Measurements from ENCODE around the gene TSC22D1. TPM values are rescaled to one million over a fixed set of nuclear protein-coding genes. Genes with fewer than 3 reads are reported as not detected.

The TSC22D1 gene
- total RNA-seq, 1 donor from 2014 or later = 149 TPM

DNA sequence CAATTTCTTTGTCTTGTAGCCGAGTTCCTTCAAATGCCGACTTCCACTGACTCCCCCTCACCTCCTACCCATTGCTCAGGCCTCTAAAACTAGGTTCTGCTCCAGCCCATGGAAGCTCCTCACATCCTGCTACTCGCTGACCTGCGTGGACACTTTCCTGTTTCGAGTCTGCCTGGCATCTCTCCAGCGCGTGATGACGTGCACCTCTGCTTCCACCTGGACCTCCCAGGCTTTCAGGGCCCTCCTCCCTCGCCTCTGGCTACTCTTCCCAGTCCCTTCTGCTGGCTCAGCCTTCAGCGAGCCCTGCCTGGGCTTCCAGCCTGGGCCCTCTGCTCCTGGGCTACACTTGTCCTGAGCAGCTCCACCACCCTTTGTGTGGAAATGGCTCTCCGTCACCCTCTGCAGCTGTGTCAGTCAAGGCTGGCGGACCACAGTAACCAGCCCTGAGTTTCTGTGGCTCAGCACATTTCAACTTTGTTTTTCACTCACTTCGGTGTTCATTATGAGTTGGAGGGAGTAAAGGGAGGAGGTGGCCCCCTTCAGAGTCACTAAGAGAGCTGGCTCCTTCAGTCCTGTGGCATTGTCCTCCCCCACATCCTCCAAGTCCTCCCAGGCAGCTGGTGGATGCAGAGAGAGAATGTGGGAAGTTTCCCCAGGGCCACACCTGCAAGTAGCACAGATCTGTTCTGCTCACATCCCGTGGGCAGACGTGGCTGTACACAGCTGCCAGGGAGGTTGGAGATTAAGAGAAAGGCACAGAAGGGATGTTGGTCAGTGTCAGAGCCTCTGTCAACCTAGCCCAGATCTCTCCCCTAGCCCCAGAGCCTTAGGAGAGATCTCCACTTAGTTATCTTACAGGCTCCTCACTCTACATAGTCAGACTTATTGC, 153.1 kb downstream of the TSC22D1 start:
- H3K4me1 ChIP-seq = no peaks in the 10 kb centered on the region
- no peak overlapping the region for H3K27ac ChIP-seq
- intact Hi-C loops (cut with DNase I) = no loop called here
- TF ChIP-seq, protein P1, sequence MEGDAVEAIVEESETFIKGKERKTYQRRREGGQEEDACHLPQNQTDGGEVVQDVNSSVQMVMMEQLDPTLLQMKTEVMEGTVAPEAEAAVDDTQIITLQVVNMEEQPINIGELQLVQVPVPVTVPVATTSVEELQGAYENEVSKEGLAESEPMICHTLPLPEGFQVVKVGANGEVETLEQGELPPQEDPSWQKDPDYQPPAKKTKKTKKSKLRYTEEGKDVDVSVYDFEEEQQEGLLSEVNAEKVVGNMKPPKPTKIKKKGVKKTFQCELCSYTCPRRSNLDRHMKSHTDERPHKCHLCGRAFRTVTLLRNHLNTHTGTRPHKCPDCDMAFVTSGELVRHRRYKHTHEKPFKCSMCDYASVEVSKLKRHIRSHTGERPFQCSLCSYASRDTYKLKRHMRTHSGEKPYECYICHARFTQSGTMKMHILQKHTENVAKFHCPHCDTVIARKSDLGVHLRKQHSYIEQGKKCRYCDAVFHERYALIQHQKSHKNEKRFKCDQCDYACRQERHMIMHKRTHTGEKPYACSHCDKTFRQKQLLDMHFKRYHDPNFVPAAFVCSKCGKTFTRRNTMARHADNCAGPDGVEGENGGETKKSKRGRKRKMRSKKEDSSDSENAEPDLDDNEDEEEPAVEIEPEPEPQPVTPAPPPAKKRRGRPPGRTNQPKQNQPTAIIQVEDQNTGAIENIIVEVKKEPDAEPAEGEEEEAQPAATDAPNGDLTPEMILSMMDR (IDR thresholded peaks at IDR 0.05) = no peak
- DNase-seq = no peak
- no peaks in the 10 kb centered on the region for H3K27me3 ChIP-seq
- no peaks in the 10 kb centered on the region for H3K36me3 ChIP-seq
- H3K9me3 ChIP-seq = no peaks in the 10 kb centered on the region
- ATAC-seq = no peak
- H3K4me3 ChIP-seq = no peak overlapping the region

- Histone ChIP-seq H3K27me3 (no peaks in the 10 kb centered on the region), H3K9me3 (no peaks in the 10 kb centered on the region), H3K36me3 (no peaks in the 10 kb centered on the region), H3K27ac (no peak overlapping the region), H3K4me1 (no peaks in the 10 kb centered on the region), H3K4me3 (no peak overlapping the region)
- intact Hi-C loops (cut with DNase I) = no loop called here
- TF ChIP-seq, protein P1 (IDR thresholded peaks at IDR 0.05) = no peak
- ATAC-seq = no peak
- no peak for DNase-seq
Observed at GRCh38 chr13:44421853-44422525, 154.1 kb downstream of the TSC22D1 start.

GRCh38 chr13:44420376-44421220, 155.5 kb downstream of the TSC22D1 start:
- no peak for DNase-seq
- Histone ChIP-seq H3K27me3 (no peaks in the 10 kb centered on the region), H3K9me3 (no peaks in the 10 kb centered on the region), H3K27ac (no peak overlapping the region), H3K4me1 (no peaks in the 10 kb centered on the region), H3K36me3 (no peaks in the 10 kb centered on the region), H3K4me3 (no peak overlapping the region)
- ATAC-seq = no peak
- intact Hi-C loops (cut with DNase I) = no loop called here
- TF ChIP-seq, protein P1 (IDR thresholded peaks at IDR 0.05) = no peak

GRCh38 chr13:44417876-44418275, 158.3 kb downstream of the TSC22D1 start:
- intact Hi-C loops (cut with DNase I) = no loop called here
- TF ChIP-seq, protein P1 (IDR thresholded peaks at IDR 0.05) = no peak
- DNase-seq = no peak

GRCh38 chr13:44417446-44417845, 158.7 kb downstream of the TSC22D1 start:
- DNase-seq (no peak), ATAC-seq (no peak)
- H3K4me1 ChIP-seq = no peaks in the 10 kb centered on the region
- TF ChIP-seq, protein P1 (IDR thresholded peaks at IDR 0.05) = no peak
- H3K9me3 ChIP-seq = no peaks in the 10 kb centered on the region
- no peak overlapping the region for H3K27ac ChIP-seq
- intact Hi-C loops (cut with DNase I) = no loop called here
- H3K4me3 ChIP-seq = no peak overlapping the region
- no peaks in the 10 kb centered on the region for H3K27me3 ChIP-seq
- H3K36me3 ChIP-seq = no peaks in the 10 kb centered on the region

More at GRCh38 chr13:44417876-44418275, 158.3 kb downstream of the TSC22D1 start:
- Histone ChIP-seq H3K27ac (no peak overlapping the region), H3K36me3 (no peaks in the 10 kb centered on the region), H3K4me1 (no peaks in the 10 kb centered on the region), H3K9me3 (no peaks in the 10 kb centered on the region), H3K27me3 (no peaks in the 10 kb centered on the region), H3K4me3 (no peak overlapping the region)
- peak; percentile 53 for ATAC-seq
